HG02938 (cell line): Measurements from ENCODE around the gene GRM3.

Experiments
- ATAC-seq: cut with Tn5 transposase; IDR thresholded peaks from one replicate; pipeline ENCODE4 v1.9.1; 2021; ENCODE audit warnings: mild to moderate bottlenecking, moderate library complexity; ENCODE audit not compliant: unreplicated experiment

Gene GRM3

GRCh38 chr7:86889501-86889900, 245.8 kb downstream of the GRM3 start:
- ATAC-seq, result no peak

- ATAC-seq, result no peak
These were observed 254.5 kb downstream of the GRM3 start for GRCh38 chr7:86898171-86898570.

- no peak for ATAC-seq
These were observed 257.2 kb downstream of the GRM3 start for GRCh38 chr7:86900886-86901285.

- ATAC-seq, result no peak
These were observed 261.5 kb downstream of the GRM3 start for GRCh38 chr7:86904949-86905834.

GRCh38 chr7:86908948-86909347, 265.2 kb downstream of the GRM3 start:
- ATAC-seq, result no peak

GRCh38 chr7:86911659-86912058, 267.9 kb downstream of the GRM3 start:
- ATAC-seq, result no peak

GRCh38 chr7:86913709-86914108, 270.0 kb downstream of the GRM3 start:
- ATAC-seq, result no peak
